SU-DHL-6 (cell line): ENCODE results near the gene CFAP161.

ENCODE experiments used
- H2AFZ ChIP-seq: fragments of 200-600 bp; sonication (generic); 2 replicates; pipeline ENCODE4 v1.6.1; 2014; ENCODE audit warnings: low read depth, mild to moderate bottlenecking, moderate library complexity, mixed read lengths, antibody characterized with exemption, low read length; ENCODE audit not compliant: severe bottlenecking
- H3F3A ChIP-seq: fragments of 200-600 bp; shearing (Covaris generic); 2 replicates; pipeline ENCODE4 v1.6.0; 2016; ENCODE audit warnings: antibody characterized with exemption, mild to moderate bottlenecking; ENCODE audit not compliant: insufficient read depth
- H3K27ac ChIP-seq: fragments of 200-600 bp; sonication (generic); 2 replicates; pipeline ENCODE4 v1.5.1; 2016; ENCODE audit warnings: low read depth, mild to moderate bottlenecking, low read length, moderate library complexity, mixed read lengths
- H3K27me3 ChIP-seq: fragments of 200-600 bp; sonication (generic), shearing (Covaris generic); 2 replicates; pipeline ENCODE4 v1.6.0; 2014; ENCODE audit warnings: mild to moderate bottlenecking, low read length
- H3K36me3 ChIP-seq: fragments of 200-600 bp; sonication (generic); 2 replicates; pipeline ENCODE4 v1.6.1; 2014; ENCODE audit warnings: mild to moderate bottlenecking, low read length, mixed read lengths
- H3K4me2 ChIP-seq: fragments of 300-600, 200-600 bp; shearing (Covaris generic), sonication (generic); 2 replicates; pipeline ENCODE4 v1.6.0; 2014; ENCODE audit warnings: low read length, low read depth, mild to moderate bottlenecking; ENCODE audit not compliant: poor library complexity, severe bottlenecking
- H3K4me3 ChIP-seq: fragments of 200-600 bp; sonication (generic); 2 replicates; pipeline ENCODE4 v1.5.1; 2014; ENCODE audit warnings: antibody characterized with exemption, low read length, mild to moderate bottlenecking, mixed read lengths; ENCODE audit not compliant: insufficient read depth, poor library complexity, severe bottlenecking
- H3K79me2 ChIP-seq: fragments of 200-600 bp; sonication (generic); 2 replicates; pipeline ENCODE4 v1.6.1; 2014; ENCODE audit warnings: mild to moderate bottlenecking, low read length, moderate library complexity; ENCODE audit not compliant: insufficient read depth
- H3K9ac ChIP-seq: fragments of 200-600 bp; sonication (generic); 2 replicates; pipeline ENCODE4 v1.7.0; 2014; ENCODE audit warnings: mild to moderate bottlenecking, low read length
- H3K9me2 ChIP-seq: fragments of 200-600 bp; sonication (generic); replicated peaks from 2 replicates; pipeline ENCODE4 v1.6.1; 2014; ENCODE audit warnings: low read length; ENCODE audit not compliant: insufficient read depth
- H3K9me3 ChIP-seq: fragments of 200-600 bp; sonication (generic); 2 replicates; pipeline ENCODE4 v1.6.1; 2014; ENCODE audit warnings: low read length, mixed read lengths; ENCODE audit not compliant: insufficient read depth
- H4K20me1 ChIP-seq: fragments of 200-600 bp; sonication (generic); 2 replicates; pipeline ENCODE4 v1.6.1; 2014; ENCODE audit warnings: low read depth, mild to moderate bottlenecking, antibody characterized with exemption, low read length, moderate library complexity, mixed read lengths
- CTCF ChIP-seq: fragments of 200-600 bp; sonication (generic); IDR thresholded peaks from one replicate; pipeline ENCODE4 v1.5.1; 2017; ENCODE audit warnings: antibody characterized with exemption, mild to moderate bottlenecking, low read length, moderate library complexity; ENCODE audit not compliant: insufficient read depth, poor library complexity, severe bottlenecking
- EZH2phosphoT487 ChIP-seq: fragments of 200-600 bp; sonication (generic), shearing (Covaris generic); conservative IDR thresholded peaks from 2 replicates; pipeline ENCODE4 v1.6.1; 2018; ENCODE audit warnings: mild to moderate bottlenecking, antibody characterized with exemption, low read length, moderate library complexity, mixed read lengths

CFAP161 gene

DNA sequence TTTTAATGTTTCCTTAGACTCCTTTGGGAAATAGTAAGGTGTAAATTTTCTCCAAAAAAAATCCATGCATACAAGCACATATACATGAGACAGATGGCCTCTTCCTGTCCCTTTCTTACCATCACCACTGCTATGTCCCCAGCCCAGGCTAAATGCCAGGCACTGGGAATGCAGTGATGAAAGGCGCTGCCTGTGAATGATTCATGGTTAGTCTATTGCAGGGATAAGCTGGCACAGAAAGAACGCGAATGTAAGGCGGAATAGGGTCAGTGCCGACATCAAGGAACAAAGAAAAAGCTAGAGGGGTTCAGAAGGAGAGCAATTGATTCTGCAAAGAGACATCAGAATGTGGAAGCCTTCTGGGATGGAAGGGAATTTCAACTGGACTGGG, 36.2 kb upstream of the CFAP161 start:
- Histone ChIP-seq H4K20me1 (no peaks in the 10 kb centered on the region), H2AFZ (no peak overlapping the region), H3K27me3 (no peaks in the 10 kb centered on the region), H3K9ac (no peak overlapping the region), H3K79me2 (no peaks in the 10 kb centered on the region), H3K36me3 (no peaks in the 10 kb centered on the region), H3K27ac (no peak overlapping the region), H3K4me3 (no peak overlapping the region), H3K9me2 (no peaks in the 10 kb centered on the region), H3F3A (no peaks in the 10 kb centered on the region), H3K4me2 (no peak overlapping the region), H3K9me3 (no peaks in the 10 kb centered on the region)
- TF ChIP-seq EZH2phosphoT487: no peak
- no peak for TF ChIP-seq CTCF

GRCh38 chr15:81098349-81098748, 35.7 kb upstream of the CFAP161 start:
- Histone ChIP-seq H3F3A (no peaks in the 10 kb centered on the region), H3K27ac (no peak overlapping the region), H3K4me3 (no peak overlapping the region), H2AFZ (no peak overlapping the region), H3K79me2 (no peaks in the 10 kb centered on the region), H3K4me2 (no peak overlapping the region), H3K9me3 (no peaks in the 10 kb centered on the region), H3K9ac (no peak overlapping the region), H3K36me3 (no peaks in the 10 kb centered on the region), H3K9me2 (no peaks in the 10 kb centered on the region), H4K20me1 (no peaks in the 10 kb centered on the region), H3K27me3 (no peaks in the 10 kb centered on the region)
- no peak for TF ChIP-seq CTCF
- no peak for TF ChIP-seq EZH2phosphoT487

- TF ChIP-seq CTCF: no peak
- no peak for TF ChIP-seq EZH2phosphoT487
- Histone ChIP-seq H3K9me3 (no peaks in the 10 kb centered on the region), H3K27me3 (0 out of 2 replicates have a peak, but pooled peaks cover under 1% of the 10 kb centered on the region), H4K20me1 (no peaks in the 10 kb centered on the region), H3F3A (no peaks in the 10 kb centered on the region), H2AFZ (no peak overlapping the region), H3K9me2 (no peaks in the 10 kb centered on the region), H3K9ac (no peak overlapping the region), H3K4me3 (no peak overlapping the region), H3K36me3 (no peaks in the 10 kb centered on the region), H3K79me2 (no peaks in the 10 kb centered on the region), H3K4me2 (no peak overlapping the region), H3K27ac (no peak overlapping the region)
These were observed 35.0 kb upstream of the CFAP161 start for GRCh38 chr15:81098861-81099651.
